Endometrial microvascular endothelial cells (primary cell): ENCODE measurements around the gene RELT. TPM values are rescaled to one million over a fixed set of nuclear protein-coding genes. Genes with fewer than 3 reads are reported as not detected.

ENCODE experiments used
- in situ Hi-C: cut with HindIII; loops from 2 replicates; pipeline ENCODE4 v1.10.0; 2017; ENCODE audit warnings: low sequenced_read_pairs, low pct_unique_long_range_greater_than_20kb; ENCODE audit errors: inconsistent ontology term
- total RNA-seq: library from RNA; depleted of rRNA; stranded (reverse); fragments of >200 nt; gene quantifications from one replicate; pipeline ENCODE4 v1.2.3, GENCODE V29; 2015; ENCODE audit errors: inconsistent ontology term

Gene RELT
- total RNA-seq, 1 donor from 2014 or later, result 10.8 TPM

DNA sequence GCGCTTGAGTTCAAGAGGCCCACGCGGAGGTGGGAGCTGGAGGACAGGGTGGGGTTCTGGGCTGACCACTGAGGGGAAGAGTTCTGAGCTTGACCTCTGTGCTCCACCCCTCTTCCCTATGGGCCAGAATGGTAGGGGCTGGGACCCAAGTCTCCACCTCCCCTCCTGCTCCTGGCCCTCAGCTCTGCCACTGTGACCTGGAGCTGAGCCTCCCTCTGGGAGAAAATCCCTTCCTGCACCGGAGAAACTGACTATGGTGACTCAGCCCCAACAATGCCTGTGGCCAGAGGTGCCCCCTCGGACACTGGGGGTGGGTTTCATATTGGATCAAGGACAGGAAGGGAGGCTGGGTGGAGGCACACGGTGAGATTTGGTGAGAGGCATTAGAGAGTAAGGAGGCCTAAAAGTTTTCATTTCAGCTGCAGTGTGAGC lies 23.0 kb downstream of the RELT start:
- in situ Hi-C loops, result no loop called here

- in situ Hi-C loops, result no loop called here
Measured at GRCh38 chr11:73399636-73400035, 23.4 kb downstream of the RELT start.

GRCh38 chr11:73400293-73400692 lies 24.1 kb downstream of the RELT start:
- in situ Hi-C loops, result no loop called here

DNA sequence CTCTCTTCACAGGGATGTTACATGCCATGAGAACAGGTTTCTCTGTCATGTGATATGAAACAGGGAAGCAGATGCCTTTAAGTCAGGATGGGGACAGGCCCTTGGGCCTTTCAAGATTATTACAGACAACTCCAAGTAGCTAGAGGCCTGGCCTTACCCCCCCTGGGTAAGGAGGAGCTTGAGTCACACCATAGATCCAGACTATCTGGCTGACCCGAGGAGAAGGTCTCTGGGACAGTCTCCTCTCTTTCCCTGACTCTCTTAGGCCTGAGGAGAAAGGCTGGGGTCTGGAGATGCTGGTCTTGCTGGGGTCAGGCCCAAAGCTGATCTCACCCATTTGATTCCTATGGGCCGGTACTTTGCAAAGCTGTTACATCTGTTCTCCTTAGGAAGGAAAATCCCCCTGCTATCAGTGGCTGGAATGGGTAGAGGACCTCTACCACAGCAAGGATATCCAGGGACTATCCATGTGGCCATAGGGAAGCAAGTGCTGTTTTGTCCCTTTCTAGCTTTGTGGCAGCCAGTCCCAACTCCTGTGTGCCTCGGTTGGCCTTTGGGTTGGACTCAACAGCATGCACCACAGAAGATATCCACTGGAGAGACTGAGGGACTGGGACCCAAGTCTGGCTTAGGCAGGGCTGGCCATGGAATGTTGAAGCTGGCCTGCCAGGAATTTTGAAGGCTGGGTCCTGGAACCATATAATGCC lies 25.2 kb downstream of the RELT start:
- in situ Hi-C loops, result no loop called here

DNA sequence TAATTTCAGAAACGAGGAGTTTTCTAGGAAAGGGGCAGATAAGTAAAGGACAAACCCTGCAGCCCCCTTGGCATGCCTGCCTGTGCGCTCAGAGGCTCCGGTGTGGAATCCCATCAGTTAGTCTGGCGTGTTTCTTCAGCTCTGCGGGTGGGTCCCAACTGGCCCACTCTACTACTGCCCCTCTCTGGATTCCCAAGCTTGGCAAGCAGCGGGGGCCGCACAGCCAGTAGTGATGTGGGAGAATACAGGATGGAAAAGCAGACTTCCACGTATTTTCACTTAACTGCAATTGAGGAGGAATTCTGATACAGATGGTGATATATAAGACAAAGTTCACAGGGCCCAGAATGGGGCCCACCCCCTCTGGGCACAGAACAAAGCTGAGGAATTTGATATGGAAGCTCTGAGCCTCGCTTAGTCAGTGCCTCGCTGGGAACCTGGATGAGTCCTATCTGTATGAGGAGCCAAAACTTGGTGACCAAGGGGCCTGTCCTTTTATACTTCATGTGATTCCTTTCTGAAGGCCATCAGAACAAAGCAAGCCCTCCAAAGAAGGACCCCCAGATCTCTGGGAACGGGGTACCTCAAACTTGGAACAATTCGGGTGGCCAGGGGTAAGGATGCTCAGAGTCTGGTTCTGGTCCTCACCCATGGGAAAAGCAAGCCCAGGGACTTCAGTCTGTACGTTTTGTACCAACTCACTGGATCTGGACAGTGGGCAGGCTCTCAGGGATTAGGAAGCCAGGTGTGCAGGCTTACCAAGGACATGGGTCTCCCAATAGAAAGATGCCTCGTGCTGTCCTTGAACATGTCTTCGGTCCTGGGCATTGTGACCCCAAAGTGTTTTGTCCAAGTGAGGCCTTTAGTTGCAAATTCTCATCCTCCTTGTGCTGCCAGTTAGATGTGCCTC lies 26.0 kb downstream of the RELT start:
- in situ Hi-C loops, result no loop called here

GRCh38 chr11:73402834-73403185 lies 26.6 kb downstream of the RELT start:
- in situ Hi-C loops, result no loop called here

DNA sequence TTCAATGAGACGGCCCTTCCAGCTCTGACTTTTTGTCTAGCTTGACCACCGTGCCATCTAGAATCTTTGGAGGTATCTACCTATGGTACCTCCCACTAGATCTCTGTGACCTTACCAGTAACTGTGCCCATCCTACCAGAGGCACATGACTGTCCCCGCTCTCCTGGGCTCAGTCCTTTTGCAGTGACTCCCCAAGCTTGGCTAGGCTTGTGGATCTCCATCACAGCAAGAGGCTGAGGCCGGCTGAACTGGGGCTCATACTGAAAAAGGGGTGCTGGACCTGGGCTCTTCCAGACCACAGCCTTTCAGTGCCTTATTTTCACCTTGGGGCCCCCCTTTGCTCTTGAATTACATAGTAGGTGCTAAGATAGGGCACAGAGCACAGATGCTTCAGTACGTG lies 27.3 kb downstream of the RELT start:
- in situ Hi-C loops, result no loop called here

- in situ Hi-C loops, result no loop called here
Measured at GRCh38 chr11:73404048-73404447, 27.8 kb downstream of the RELT start.

GRCh38 chr11:73404506-73405145 lies 28.4 kb downstream of the RELT start:
- in situ Hi-C loops, result no loop called here

DNA sequence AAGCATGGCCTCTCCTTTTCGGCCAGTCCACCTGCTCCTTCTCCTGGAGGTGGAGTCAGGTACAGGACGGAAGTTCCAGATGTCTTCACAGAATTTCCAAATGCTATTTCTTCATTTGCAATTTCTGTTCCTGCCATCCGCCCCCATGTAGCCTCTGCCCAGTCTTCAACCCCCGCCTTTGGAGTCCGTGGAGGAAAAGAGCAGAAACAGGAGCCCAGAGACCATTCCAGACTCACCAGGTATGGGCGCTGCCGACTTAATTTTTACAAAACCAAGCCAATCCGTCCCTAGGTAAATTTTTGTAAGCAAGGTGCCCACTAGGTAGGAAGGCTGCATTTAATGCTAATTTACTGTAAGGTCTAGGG lies 28.9 kb downstream of the RELT start:
- in situ Hi-C loops, result no loop called here

DNA sequence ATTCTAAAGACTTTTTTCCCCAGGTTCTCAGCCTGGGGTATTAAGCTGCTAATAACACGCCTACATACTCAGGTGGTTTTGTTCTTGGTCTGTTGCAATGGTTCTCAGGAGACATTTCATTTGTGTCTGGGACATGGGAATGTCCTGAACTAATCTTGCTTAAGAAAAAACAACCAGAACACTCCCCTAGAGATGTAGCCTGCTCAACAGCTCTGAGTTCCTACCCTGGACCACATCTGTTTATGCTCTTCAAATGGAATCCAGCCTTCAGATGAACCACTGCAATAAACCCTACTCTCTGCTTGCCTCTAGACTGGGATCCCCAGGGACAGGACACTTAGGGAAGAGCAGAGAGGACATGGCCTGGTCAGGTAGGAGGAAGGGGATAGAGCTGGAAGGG lies 29.9 kb downstream of the RELT start:
- in situ Hi-C loops, result no loop called here

- in situ Hi-C loops, result no loop called here
Measured at GRCh38 chr11:73406619-73407018, 30.4 kb downstream of the RELT start.

DNA sequence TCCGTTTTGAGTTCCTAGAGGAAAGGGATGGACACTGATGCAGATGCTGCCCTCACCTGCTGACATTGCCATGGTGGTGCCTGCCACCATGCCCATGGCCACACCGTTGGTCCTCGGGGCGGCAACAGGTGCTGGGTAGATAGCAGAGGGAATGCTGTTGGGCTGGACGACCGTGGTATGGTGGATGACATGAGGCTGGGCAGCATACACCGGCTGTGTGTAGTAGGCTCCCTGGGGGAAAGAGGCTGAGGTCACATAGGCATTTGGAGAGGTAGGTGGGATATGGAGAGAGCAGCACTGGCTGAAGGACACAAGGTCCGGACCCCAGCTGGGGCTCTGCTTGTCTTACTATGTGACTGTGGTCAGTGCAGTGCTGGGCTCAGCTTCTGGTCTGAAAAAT lies 33.2 kb downstream of the RELT start:
- in situ Hi-C loops, result no loop called here

GRCh38 chr11:73410627-73411026 lies 34.4 kb downstream of the RELT start:
- in situ Hi-C loops, result no loop called here

DNA sequence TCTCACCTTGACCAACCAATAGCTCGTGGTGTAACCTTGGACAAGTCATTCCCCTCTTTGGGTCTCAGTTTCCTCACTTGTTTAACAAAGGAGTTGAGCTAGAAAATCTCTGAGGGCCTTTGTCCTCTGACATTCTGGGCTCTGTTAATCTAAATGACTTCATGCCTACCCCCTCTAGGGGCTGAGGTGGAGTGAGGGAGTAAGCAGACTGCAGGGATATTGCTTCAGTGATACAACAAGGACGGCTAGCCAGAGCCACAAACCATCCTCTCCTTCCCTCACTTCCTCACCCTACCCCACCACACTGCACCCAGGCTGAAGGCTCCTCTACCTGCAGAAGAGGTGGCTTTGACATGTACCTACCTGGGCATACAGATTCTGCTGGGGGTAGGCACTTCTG lies 34.8 kb downstream of the RELT start:
- in situ Hi-C loops, result no loop called here

- in situ Hi-C loops, result no loop called here
Measured at GRCh38 chr11:73412308-73412707, 36.1 kb downstream of the RELT start.

DNA sequence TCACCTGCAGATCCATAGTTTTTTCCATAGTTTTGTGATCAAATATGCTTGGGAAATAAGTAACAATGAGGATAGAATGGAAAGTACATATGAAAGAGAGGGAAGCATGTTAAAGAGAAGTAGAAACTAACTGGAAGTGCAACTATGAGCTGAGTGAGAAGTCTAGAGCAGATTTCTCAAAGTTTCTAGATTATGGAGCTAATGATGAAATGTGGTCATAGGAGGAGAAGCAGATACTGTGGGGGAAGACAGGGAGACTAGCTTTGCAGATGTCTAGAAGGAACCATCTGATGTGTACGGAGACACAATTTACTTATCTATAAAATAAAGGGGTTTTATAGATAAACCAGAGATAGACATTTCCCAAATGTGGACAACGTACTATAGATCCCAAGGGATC lies 37.1 kb downstream of the RELT start:
- in situ Hi-C loops, result no loop called here

- in situ Hi-C loops, result no loop called here
Measured at GRCh38 chr11:73414977-73415651, 38.9 kb downstream of the RELT start.

DNA sequence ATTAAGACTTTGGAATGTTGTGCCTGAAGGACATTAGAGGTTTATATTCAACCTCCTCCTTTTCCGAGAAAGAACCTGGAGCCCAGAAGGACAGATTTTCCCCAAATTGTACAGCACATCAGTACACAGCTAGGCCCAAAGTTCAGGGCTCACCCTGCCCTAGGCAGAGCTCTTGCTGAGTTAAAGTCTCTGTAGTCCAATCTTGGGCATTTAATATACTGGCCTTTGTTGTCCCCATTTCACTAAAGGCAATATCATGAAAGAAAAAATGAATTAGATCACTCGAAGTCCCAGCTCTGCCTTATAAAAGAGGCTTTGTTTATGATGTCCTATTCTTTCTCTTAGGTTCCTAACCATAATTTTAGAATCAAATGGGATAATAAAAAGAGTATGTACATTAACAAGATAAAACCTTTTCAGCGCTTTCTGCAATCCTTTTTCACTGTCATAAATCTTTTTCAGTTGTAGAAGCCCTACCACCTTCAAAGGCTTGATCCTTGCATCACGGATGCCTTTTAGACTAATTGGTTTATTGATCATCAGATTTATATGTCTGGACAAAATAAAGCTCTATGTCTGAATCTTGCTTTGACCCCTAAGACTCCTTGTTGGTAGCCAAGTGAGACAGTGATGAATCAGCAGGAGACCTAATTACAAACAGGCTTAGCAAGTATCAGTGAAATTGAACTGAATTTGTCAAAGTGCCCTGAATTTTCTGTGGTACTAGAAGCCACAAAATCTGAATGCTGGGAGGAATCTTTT lies 39.8 kb downstream of the RELT start:
- in situ Hi-C loops, result no loop called here
